Smooth muscle cell of the brain vasculature (primary cell): Measurements from ENCODE around the gene SART1.
"Not testable (repeated sequence)": the region's sequence is repeated elsewhere in the genome, so short reads cannot be mapped to it uniquely, and the experiment has no call there.

Experiments used
- DNase-seq: peaks from one replicate; pipeline ENCODE4 v3.0.0-alpha.2; 2012; ENCODE audit warnings: low read depth, low spot score

SART1 gene

DNA sequence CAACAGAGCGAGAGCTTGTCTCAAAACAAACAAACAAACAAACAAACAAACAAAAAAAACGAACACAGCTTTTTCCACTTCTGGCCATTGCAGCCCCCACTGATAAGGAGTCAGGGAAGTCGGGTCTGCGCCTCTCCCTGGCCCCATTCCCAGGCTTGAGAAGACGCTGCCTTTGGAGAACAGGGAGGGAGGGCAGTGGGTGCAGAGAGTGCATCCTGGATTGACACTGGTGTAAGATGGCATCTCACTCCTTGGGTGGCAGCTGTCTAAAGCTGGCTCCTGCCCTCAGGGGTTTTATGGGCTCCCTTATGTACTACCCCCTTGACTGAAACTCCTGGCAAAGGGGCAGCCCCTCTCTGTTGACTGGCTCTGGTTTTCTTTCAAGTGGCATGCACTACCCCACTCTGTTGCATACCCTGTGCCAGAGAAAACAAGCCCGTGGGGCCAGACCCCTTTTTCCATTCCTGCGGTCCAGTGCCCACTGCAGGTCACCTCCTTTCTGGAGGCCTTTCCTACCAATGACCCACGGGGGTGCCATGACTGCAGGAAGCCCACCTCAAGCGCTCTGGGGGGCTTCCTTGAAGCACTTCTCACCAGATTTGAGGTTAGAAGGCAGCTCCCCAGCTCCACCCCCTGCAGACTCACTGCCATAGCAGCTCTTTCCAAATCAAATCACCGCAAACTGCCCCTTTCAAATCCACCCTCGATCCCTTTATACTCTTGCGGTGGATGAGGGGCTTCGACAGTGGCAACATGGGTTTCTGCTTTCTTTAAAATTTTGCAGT, 29.6 kb upstream of the SART1 start:
- DNase-seq = no peak

DNA sequence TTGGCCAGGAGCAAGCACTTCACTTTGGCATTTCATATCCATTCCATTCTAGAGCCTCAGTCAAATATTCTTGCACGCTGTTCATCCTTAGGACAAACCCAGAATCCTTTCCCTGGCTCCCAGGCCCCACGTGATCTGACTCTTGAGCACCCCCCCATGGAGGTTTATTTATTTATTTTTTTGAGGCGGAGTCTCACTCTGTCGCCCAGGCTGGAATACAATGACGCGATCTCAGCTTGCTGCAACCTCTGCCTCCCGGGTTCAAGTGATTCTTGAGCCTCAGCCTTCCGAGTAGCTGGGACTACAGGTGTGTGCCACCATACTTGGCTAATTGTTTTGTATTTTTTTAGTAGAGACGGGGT, 29.0 kb upstream of the SART1 start:
- no peak for DNase-seq

DNA sequence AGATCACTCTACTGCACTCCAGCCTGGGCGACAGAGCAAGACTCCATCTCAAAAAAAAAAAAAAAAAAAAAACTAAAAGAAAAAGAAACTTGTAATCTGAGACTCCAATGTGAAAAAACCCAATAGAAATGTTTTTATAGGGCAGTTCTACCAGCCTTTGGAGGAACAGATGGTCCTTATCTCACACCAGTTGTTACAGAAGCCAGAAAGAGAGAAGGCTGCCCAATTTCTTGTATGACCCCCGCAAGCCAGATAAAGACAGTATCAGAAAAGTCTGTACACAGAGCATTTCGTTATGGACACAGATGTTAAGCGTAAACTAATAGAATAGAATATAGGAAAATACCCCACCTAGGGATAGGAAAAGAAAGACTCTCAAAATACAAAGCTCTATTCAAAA, 27.5 kb upstream of the SART1 start:
- no peak for DNase-seq

DNA sequence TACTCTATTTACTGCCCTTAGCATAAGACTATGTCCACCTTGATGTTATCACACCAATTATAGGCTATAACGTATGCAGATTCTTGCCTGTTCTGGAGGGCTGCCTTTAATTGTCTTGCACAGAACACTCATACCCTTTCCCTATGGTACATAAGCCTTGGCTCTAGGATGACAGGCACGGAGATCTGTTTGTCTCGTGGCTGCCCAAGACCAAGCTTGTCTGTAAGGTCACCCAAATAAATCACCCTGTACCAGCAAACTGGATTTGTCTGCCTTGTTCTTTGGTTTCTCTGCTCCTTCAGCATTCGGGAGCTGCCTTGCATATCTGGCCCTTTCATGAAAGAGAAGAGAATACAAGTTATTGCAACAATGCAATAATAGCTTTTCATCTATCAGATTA, 23.8 kb upstream of the SART1 start:
- no peak for DNase-seq

DNA sequence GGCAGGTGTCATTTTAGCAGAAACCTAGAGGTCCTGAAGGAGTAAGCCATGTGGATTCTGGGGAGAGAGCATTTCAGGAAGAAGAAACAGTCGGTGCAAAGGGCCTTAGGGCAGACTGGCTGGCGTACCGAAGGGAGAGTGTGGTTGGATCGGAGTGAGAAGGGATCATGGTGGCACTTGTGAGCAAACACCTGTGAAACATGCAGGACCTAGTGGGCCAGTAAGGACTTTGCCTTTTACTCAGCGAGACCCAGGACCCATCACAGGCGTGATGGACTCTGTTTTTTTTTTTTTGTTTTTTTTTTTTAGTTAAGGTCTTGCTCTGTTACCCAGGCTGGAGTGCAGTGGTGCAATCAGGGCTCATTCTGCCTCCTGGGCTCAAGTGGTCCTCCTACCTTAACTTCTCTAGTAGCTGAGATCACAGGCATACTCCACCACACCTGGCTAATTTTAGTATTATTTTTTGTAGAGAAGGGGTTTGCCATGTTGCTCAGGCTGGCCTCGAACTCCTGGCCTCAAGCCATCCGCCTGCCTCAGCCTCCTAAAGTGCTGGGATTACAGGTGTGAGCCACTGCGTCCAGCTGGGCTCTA, 19.7 kb upstream of the SART1 start:
- DNase-seq = no peak

DNA sequence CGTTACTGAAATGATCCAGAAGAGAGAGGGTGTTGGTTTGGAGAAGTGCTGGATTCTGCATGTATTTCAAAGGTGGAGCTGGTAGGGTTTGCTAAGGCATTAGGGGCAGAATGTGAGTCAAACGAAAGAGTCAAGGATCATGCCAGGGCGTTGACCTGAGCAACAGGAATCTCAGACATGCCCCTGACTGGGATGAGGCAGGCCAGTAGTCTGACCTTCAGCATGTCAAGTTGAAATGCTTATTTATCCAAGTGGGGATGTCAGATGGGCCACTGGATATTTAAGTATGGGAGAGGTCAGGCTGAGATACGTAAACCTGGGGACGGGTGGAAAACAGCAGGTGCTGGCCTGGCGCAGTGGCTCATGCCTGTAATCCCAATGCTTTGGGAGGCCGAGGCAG, 19.0 kb upstream of the SART1 start:
- no peak for DNase-seq

DNA sequence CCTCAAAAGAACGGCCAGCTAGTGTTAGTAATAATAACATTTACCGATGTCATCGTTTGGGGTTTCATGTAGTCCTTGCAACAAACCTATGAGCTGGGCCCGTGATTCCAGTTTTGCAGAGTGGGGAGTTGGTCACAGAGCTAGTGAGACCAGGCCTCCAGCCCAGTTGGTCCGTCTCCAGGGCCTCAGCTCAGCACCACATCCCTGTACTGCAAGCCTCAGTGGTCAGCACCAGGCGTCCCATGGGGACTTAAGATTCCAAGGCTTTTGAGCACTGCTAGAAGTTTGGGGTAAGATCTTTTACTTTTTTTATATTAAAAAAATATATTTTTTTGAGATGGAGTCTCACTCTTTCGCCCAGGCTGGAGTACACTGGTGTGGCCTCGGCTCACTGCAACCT, 17.3 kb upstream of the SART1 start:
- no peak for DNase-seq

DNA sequence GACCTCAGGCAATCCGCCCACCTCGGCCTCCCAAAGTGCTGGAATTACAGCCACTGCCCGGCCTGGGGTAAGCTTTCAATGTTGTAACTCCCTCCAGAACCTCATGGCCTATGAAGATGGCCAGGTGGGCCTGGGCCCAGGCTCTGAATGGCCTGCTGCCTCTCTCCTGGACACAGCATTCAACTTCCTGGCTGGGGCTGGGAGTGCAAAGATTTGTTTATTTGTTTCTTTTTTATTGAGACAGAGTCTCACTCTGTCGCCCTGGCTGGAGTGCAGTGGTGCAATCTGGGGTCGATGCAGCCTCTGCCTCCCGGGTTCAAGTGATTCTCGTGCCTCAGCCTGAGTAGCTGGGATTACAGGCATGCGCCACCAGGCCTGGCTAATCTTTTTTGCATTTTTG, 16.8 kb upstream of the SART1 start:
- no peak for DNase-seq

DNA sequence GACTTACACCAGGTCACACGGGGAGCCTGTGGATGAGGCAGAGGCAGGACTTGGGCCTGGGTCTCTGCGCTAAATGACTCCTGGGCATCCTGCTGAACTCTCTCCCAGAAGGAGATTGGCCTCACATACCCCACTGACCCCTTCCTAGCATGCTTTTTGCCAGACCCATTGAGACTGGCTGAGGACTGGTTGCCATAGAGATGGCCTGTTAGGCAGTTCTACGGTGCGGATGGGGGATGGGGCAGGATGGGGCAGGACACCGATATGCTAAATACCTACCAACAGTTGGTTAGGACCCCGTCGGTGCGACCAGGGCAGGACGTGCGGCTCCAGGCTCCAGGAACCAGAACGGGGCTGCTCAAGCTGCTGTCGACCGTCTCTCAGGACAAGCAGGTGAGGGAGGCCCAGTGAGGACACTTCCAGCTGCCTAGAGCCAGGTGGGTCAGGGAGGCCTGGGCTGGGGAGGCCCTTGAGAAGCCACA, 16.1 kb upstream of the SART1 start, which contains the start of gene TSGA10IP:
Gene TSGA10IP (plus strand): TSS at position 51 of the 482 bp plus-strand sequence. CDS start 196 bp downstream, at position 247.
- no peak for DNase-seq

DNA sequence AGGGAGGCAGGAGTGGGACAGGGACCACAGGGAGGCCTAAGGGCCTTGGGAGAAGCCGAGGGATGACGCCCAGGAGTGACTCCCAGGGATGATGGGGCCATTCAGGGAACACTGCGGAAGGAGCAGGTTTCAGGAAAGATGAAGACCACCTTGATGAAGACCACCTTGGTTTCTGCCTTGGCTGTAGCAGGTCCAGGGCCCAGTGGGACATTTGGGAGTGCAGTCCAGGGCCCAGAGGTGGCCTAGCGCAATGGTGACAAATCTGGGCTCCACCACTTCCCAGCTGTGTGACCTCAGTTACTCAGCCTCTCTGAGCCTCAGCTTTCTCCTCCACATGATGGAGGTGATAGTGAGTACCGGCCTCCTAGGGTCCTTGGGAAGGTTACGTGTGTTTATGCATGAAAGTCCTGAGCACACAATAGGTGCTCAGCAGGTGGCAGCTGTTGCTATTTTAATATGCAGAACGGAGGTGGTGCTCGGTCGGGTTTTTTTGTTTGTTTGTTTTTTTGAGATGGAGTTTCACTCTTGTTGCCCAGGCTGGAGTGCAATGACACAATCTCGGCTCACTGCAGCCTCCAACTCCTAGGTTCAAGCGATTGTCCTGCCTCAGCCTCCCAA, 15.5 kb upstream of the SART1 start:
- no peak for DNase-seq

DNA sequence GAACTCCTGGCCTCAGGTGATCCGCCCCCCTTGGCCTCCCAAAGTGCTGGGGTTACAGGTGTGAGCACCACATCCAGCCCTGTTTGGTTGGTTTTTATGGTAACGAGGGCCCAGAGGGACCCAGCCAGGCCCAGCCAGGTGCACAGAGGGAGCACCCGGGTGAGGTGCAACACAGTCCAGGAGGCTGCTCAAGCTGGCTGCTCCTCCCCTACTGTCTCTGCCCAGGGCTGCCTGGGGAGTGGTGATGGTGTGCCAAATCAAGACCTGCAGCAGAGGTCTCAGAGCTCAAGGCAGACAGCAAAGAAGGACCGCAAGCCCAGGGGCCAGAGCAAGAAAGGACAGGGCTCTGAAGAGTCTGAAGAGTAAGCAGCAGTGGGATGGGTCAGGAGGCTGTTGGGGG, 14.9 kb upstream of the SART1 start:
- DNase-seq = no peak

DNA sequence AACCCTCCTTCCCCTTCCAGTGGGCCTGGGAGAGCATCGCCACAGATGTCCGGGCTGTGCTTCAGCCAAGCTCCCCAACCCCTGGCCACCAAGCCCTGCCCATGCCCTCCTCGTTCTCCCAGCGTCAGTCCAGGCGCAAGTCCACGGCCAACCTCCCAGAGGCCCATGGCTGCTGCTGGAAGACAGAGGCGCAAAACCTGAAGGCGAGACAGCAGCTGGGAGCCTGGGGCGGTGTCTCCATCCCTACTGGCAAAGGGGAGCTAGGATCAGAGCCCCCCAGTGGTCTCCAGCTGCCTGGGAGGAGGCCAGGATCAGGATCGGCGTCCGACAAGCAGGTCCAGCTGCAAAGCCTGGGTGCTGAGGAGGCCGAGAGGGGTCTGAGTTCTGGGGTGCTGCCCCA, 14.4 kb upstream of the SART1 start:
- no peak for DNase-seq

DNA sequence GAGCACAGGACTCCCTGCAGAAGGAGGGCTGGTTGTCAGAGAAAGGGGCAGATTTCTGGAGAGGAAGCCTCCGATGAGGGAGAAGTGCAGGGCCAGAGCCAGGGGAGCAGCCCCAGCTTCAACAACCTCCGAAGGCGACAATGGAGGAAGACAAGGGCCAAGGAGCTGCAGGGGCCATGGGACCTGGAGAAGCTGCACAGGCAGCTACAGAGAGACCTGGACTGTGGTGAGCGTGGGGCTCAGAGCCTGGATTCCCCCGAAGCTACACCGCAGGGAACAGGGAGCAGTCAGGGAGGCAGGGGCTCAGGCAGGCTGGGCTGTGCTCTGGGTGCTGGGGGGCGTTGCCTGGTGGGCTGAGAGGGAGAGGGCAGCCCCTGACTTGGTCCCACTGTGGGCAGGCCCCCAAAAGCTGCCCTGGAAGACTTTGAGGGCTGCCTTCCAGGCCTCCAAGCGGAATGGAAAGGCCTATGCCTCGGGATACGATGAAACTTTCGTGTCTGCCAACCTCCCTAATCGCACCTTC, 13.9 kb upstream of the SART1 start:
- DNase-seq = no peak

DNA sequence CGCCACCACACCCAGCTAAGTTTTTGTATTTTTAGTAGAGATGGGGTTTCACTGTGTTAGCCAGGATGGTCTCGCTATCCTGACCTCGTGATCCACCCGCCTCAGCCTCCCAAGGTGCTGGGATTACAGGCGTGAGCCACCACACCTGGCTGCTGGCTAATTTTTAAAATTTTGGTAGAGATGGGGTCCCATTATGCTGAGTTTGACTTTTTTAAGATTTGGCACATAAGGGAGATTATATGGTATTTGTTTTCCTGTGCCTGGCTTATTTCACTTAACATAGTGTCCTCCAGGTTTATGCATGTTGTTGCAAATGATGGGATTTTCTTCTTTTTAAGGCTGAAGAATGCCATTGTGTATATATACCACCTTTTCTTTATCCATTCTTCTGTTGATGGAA, 10.8 kb upstream of the SART1 start:
- not testable (repeated sequence) for DNase-seq

DNA sequence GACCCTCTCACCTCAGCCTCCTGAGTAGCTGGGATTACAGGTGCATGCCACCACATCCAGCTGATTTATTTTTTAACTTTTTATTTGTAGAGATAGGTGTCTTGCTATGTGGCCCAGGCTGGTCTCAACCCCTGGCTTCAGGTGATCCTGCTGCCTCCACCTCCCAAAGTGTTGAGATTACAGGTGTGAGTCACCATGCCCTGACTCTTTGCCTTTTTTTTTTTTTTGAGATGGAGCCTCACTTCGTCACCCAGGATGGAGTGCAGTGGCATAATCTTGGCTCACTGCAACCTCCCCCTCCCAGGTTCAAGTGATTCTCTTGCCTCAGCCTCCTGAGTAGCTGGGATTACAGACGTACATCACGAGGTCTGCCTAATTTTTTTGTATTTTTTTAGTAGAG, 9.9 kb upstream of the SART1 start:
- not testable (repeated sequence) for DNase-seq

DNA sequence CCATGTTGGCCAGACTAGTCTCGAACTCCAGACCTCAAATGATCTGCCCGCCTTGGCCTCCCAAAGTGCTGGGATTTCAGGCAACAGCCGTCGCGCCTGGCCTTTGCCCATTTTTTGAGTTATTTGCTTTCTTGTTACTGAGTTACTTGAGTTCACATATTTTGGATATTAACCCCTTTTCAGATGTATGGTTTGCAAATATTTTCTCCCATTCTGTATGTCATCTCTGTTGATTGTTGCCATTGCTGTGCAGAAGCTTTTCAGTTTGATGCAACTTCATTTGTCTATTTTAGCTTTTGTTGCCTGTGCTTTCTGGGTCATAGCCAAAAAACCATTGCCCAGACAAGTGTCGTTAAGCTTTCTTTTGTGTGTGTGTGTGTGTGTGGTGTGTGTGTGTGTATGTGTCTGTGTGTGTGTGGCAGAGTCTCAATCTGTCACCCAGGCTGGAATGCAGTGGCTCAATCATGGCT, 9.4 kb upstream of the SART1 start:
- DNase-seq = no peak

DNA sequence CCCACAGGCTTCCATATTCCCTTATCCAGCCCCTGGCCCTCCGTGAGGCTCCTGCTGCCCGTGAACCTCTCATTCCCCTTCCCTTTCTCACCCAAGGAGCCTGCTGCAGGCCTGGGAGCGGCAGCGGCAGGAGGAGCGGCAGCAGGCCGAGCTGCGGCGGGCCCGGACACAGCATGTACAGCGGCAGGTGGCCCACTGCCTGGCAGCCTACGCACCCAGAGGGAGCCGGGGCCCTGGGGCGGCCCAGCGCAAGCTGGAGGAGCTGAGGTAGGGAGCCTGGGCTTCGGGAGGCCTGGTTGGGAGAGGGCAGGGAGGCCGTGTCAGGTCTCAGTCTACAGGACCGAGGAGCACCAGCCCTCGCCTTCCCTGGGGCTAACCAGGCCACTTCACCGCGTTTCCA, 8.1 kb upstream of the SART1 start:
- DNase-seq = no peak

DNA sequence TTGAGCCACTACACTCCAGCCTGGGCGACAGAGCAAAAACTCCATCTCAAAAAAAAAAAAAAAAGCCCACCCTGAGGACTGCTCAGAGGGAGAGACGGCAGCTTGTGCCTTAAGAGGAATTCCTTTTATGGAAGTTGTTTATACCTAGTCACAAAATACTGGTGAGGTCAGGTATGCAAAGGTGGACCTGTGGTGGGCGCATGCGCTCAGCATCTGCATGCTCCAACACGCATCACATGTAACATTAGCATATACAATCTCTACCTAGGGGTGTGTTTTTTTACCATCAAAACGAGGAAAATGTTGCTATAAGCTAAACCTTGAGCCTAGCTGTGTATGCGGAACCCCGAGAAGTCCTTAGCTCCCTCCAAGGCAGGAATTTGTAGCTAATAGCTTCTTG, 6.8 kb upstream of the SART1 start:
- no peak for DNase-seq

DNA sequence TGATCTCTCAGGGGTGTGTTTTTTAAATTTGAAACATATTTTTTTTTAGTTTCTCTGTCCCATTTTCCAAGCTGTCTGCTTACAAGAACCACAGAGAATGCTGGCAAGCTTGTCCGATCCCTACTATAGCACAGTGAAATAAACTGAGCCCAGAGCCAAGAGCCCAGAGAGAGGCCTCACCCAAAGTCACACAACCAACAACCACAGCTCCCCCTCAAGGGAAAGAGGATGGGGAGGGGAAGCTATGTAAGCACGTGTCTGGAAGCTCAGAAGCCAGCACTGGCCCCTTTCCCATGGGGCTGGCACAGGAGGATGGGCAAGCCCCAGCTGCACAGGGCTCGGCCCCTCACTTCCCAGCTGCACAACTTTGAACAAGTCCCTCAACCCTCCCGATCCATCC, 3.2 kb upstream of the SART1 start:
- no peak for DNase-seq

DNA sequence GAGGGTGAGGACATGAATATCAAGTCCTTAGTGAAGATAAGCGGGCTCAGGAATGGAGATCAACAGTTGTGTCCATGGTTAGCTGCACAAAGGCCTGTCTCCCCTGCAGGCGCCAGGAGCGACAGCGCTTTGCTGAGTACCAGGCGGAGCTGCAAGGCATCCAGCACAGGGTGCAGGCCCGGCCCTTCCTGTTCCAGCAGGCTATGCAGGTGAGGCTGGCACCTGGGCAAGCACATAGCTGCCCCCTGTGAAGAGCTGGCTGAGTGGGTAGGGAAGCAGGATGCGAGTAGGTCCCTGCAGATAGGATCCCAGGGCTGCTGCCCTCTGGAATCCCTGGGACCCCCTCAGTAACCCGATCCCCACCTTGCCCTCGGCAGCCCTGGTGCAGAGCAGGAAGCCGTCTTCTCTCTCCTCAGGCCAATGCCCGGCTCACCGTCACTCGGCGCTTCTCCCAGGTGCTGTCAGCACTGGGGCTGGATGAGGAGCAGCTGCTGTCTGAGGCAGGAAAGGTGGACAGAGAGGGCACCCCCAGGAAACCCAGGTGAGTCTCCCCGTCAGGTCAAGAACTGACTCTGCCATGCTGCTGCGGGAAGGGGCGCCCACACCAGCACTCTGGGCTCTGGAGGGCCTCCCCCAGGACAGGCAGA, 2.6 kb upstream of the SART1 start:
- DNase-seq = no peak

DNA sequence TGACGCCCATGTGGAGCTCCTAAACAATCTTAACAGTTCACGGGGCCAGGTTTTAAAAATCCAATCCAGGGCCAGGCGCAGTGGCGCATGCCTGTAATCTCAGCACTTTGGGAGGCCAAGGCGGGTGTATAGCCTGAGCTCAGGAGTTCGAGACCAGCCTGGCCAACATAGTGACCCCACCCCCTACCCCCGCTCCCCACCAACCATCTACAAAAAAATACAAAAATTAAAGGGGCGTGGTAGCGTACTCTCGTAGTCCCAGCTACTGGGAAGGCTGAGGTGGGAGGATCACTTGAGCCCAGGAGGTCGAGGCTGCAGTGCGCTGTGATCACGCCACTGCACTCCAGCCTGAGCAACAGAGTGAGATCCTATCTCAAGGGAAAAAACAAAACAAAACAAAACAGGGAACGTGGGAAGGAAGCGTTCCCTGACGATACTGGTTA, 689 bp upstream of the SART1 start:
- no peak for DNase-seq

DNA sequence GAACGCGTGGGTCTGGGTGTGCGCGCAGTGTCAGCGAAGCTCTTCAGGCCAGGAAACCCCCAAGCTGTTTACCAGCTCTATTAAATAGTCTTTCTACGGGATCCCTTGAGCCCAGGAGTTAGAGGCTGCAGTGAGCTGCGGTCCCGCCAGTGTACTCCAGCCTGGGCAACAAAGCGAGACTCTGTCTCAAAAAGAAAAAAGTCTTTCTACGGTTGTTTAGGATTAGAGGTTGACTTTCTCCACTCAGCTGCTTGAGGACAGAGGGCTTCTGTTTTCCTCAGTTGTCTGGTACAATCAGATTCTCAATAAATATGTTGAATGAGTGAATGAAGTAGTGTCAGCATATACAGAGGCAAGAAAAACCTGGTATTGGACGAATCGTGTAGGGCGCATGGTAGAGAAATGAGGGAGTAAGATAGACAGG, 619 bp downstream of the SART1 start:
- DNase-seq = no peak
